Measurements from ENCODE around the gene DLD. TPM values are rescaled to one million over a fixed set of nuclear protein-coding genes. Genes with fewer than 3 reads are reported as not detected.
A peak's percentile ranks its signal among the peaks of the same experiment; 100 is the strongest.

Gene DLD
- total RNA-seq, 8 experiments from 2014 or later, result 43.2 to 115 (median 71.6) TPM

GRCh38 chr7:107924841-107925504 is 34.0 kb downstream of the DLD start:
- Histone ChIP-seq H3K4me1 (replicated peaks in 1 of 2) (no peaks in the 10 kb centered on the region), H3K27ac (no peak overlapping the region), H3K4me3 (no peak overlapping the region)
- WGBS, 10 experiments, result 43 to 100% (median 88%) methylated on average over 1 to 5 of the region's 5 CpGs; no CpG with 5 or more reads in 1 of the 10 experiments
- in situ Hi-C loops (cut with MboI; ENCODE audit: low pct_unique_long_range_greater_than_20kb in 2 of 9, low sequenced_read_pairs in 9 of 9, unreplicated experiment in 9 of 9), result no loop called here
- ATAC-seq (replicated peaks in 6 of 8), result peak in 3 of 8 experiments; percentile 72 to 83 (median 75)

GRCh38 chr7:107926481-107926880 is 35.5 kb downstream of the DLD start:
- 83 to 100% (median 100%) methylated on average over 1 of the region's 1 CpG; no CpG with 5 or more reads in 3 of the 10 experiments for WGBS, 10 experiments
- Histone ChIP-seq H3K4me1 (replicated peaks in 1 of 2) (no peaks in the 10 kb centered on the region), H3K4me3 (no peak overlapping the region), H3K27ac (no peak overlapping the region)
- in situ Hi-C loops (cut with MboI; ENCODE audit: low pct_unique_long_range_greater_than_20kb in 2 of 9, low sequenced_read_pairs in 9 of 9, unreplicated experiment in 9 of 9), result no loop called here
- ATAC-seq (replicated peaks in 6 of 8), result no peak

- in situ Hi-C loops (cut with MboI; ENCODE audit: low pct_unique_long_range_greater_than_20kb in 2 of 9, low sequenced_read_pairs in 9 of 9, unreplicated experiment in 9 of 9), result no loop called here
- peak overlapping the region in 1 of 2 donors; percentile 29 for H3K27ac ChIP-seq
- no peak for ATAC-seq (replicated peaks in 6 of 8)
- WGBS, 10 experiments, result 44 to 100% (median 59%) methylated on average over 2 of the region's 5 CpGs; no CpG with 5 or more reads in 7 of the 10 experiments
- H3K4me1 ChIP-seq (replicated peaks in 1 of 2), result peaks cover 9 to 13% of the 10 kb centered on the region in 2 donors
- no peak overlapping the region for H3K4me3 ChIP-seq
Observed at GRCh38 chr7:107931740-107932515, 40.9 kb downstream of the DLD start.

GRCh38 chr7:107932805-107933204 is 41.8 kb downstream of the DLD start:
- 0 to 100% (median 13%) methylated on average over 1 to 2 of the region's 2 CpGs; no CpG with 5 or more reads in 2 of the 10 experiments for WGBS, 10 experiments
- in situ Hi-C loops (cut with MboI; ENCODE audit: low pct_unique_long_range_greater_than_20kb in 2 of 9, low sequenced_read_pairs in 9 of 9, unreplicated experiment in 9 of 9), result no loop called here
- peaks cover 9 to 13% of the 10 kb centered on the region in 2 donors for H3K4me1 ChIP-seq (replicated peaks in 1 of 2)
- peak overlapping the region in 1 of 2 donors; percentile 29 for H3K27ac ChIP-seq
- peak in 4 of 8 experiments; percentile 39 to 90 (median 59) for ATAC-seq (replicated peaks in 6 of 8)
- no peak overlapping the region for H3K4me3 ChIP-seq

- in situ Hi-C loops (cut with MboI; ENCODE audit: low pct_unique_long_range_greater_than_20kb in 2 of 9, low sequenced_read_pairs in 9 of 9, unreplicated experiment in 9 of 9), result no loop called here
- Histone ChIP-seq H3K4me1 (replicated peaks in 1 of 2) (peaks cover 9 to 13% of the 10 kb centered on the region in 2 donors), H3K4me3 (no peak overlapping the region), H3K27ac (no peak overlapping the region)
- no peak for ATAC-seq (replicated peaks in 6 of 8)
- 25 to 75% (median 45%) methylated on average over 1 to 6 of the region's 6 CpGs for WGBS, 10 experiments
Observed at GRCh38 chr7:107933386-107934013, 42.5 kb downstream of the DLD start.

- Histone ChIP-seq H3K4me1 (replicated peaks in 1 of 2) (peaks cover 9 to 13% of the 10 kb centered on the region in 2 donors), H3K4me3 (no peak overlapping the region), H3K27ac (no peak overlapping the region)
- WGBS, 10 experiments, result 71 to 100% (median 86%) methylated on average over 1 to 6 of the region's 8 CpGs
- ATAC-seq (replicated peaks in 6 of 8), result peak in 2 of 8 experiments; percentile 12 to 20
- in situ Hi-C loops (cut with MboI; ENCODE audit: low pct_unique_long_range_greater_than_20kb in 2 of 9, low sequenced_read_pairs in 9 of 9, unreplicated experiment in 9 of 9), result no loop called here
Observed at GRCh38 chr7:107934991-107935770, 44.2 kb downstream of the DLD start.

- in situ Hi-C loops (cut with MboI; ENCODE audit: low pct_unique_long_range_greater_than_20kb in 2 of 9, low sequenced_read_pairs in 9 of 9, unreplicated experiment in 9 of 9), result no loop called here
- 82 to 100% (median 100%) methylated on average over 1 to 2 of the region's 2 CpGs; no CpG with 5 or more reads in 1 of the 10 experiments for WGBS, 10 experiments
- Histone ChIP-seq H3K27ac (no peak overlapping the region), H3K4me3 (no peak overlapping the region), H3K4me1 (replicated peaks in 1 of 2) (peaks cover 9 to 13% of the 10 kb centered on the region in 2 donors)
- no peak for ATAC-seq (replicated peaks in 6 of 8)
Observed at GRCh38 chr7:107936312-107936711, 45.3 kb downstream of the DLD start.

- in situ Hi-C loops (cut with MboI; ENCODE audit: low pct_unique_long_range_greater_than_20kb in 2 of 9, low sequenced_read_pairs in 9 of 9, unreplicated experiment in 9 of 9), result no loop called here
- Histone ChIP-seq H3K4me3 (no peak overlapping the region), H3K27ac (no peak overlapping the region), H3K4me1 (replicated peaks in 1 of 2) (peaks cover 5 to 7% of the 10 kb centered on the region in 2 donors)
- 83 to 100% (median 86%) methylated on average over 1 of the region's 1 CpG; no CpG with 5 or more reads in 4 of the 10 experiments for WGBS, 10 experiments
- peak in 1 of 8 experiments; percentile 10 for ATAC-seq (replicated peaks in 6 of 8)
Observed at GRCh38 chr7:107937531-107937930, 46.5 kb downstream of the DLD start.

GRCh38 chr7:107938456-107939250 is 47.7 kb downstream of the DLD start:
- no peak for ATAC-seq (replicated peaks in 6 of 8)
- Histone ChIP-seq H3K4me1 (replicated peaks in 1 of 2) (no peaks in the 10 kb centered on the region), H3K27ac (no peak overlapping the region), H3K4me3 (no peak overlapping the region)
- in situ Hi-C loops (cut with MboI; ENCODE audit: low pct_unique_long_range_greater_than_20kb in 2 of 9, low sequenced_read_pairs in 9 of 9, unreplicated experiment in 9 of 9), result no loop called here
- WGBS, 10 experiments, result 32 to 100% (median 87%) methylated on average over 1 to 5 of the region's 6 CpGs; no CpG with 5 or more reads in 1 of the 10 experiments

GRCh38 chr7:107939573-107940489 is 48.8 kb downstream of the DLD start:
- in situ Hi-C loops (cut with MboI; ENCODE audit: low pct_unique_long_range_greater_than_20kb in 2 of 9, low sequenced_read_pairs in 9 of 9, unreplicated experiment in 9 of 9), result no loop called here
- H3K4me1 ChIP-seq (replicated peaks in 1 of 2), result no peaks in the 10 kb centered on the region
- H3K4me3 ChIP-seq, result no peak overlapping the region
- WGBS, 10 experiments, result 29 to 100% (median 90%) methylated on average over 1 to 7 of the region's 16 CpGs; no CpG with 5 or more reads in 3 of the 10 experiments
- ATAC-seq (replicated peaks in 6 of 8), result peak in 2 of 8 experiments; percentile 69 to 77
- H3K27ac ChIP-seq, result no peak overlapping the region

GRCh38 chr7:107940951-107941350 is 50.0 kb downstream of the DLD start:
- no peak overlapping the region for H3K27ac ChIP-seq
- H3K4me3 ChIP-seq, result no peak overlapping the region
- in situ Hi-C loops (cut with MboI; ENCODE audit: low pct_unique_long_range_greater_than_20kb in 2 of 9, low sequenced_read_pairs in 9 of 9, unreplicated experiment in 9 of 9), result no loop called here
- 80 to 100% (median 98%) methylated on average over 1 to 4 of the region's 4 CpGs; no CpG with 5 or more reads in 2 of the 10 experiments for WGBS, 10 experiments
- ATAC-seq (replicated peaks in 6 of 8), result no peak
- H3K4me1 ChIP-seq (replicated peaks in 1 of 2), result no peaks in the 10 kb centered on the region
